Nephron progenitor cell (in vitro differentiated cells): Measurements from ENCODE around the gene ITSN2.

Source experiments
- DNase-seq: peaks from one replicate; pipeline ENCODE4 v3.0.0; 2021
- H3K27ac Mint-ChIP-seq: 2 replicates; pipeline ENCODE4 v1.8.0; 2021; ENCODE audit warnings: mild to moderate bottlenecking, moderate library complexity, mixed read lengths
- H3K27me3 Mint-ChIP-seq: 2 replicates; pipeline ENCODE4 v1.8.0; 2021; ENCODE audit warnings: mild to moderate bottlenecking, low read depth, mixed read lengths; ENCODE audit not compliant: poor library complexity
- H3K36me3 Mint-ChIP-seq: 2 replicates; pipeline ENCODE4 v1.8.0; 2021; ENCODE audit warnings: low read depth, mixed read lengths
- H3K4me1 Mint-ChIP-seq: 2 replicates; pipeline ENCODE4 v1.8.0; 2021; ENCODE audit warnings: mixed read lengths
- H3K4me3 Mint-ChIP-seq: 2 replicates; pipeline ENCODE4 v1.8.0; 2021; ENCODE audit warnings: mild to moderate bottlenecking, moderate library complexity, mixed read lengths
- H3K9me3 Mint-ChIP-seq: 2 replicates; pipeline ENCODE4 v1.8.0; 2021; ENCODE audit warnings: mild to moderate bottlenecking, moderate library complexity, mixed read lengths
- TF ChIP-seq, protein P1 (sequence below): fragments of 200-600 bp; sonication (generic); IDR thresholded peaks from 2 replicates; pipeline ENCODE4 v1.5.0; 2021; ENCODE audit warnings: antibody characterized with exemption

The ITSN2 gene

DNA sequence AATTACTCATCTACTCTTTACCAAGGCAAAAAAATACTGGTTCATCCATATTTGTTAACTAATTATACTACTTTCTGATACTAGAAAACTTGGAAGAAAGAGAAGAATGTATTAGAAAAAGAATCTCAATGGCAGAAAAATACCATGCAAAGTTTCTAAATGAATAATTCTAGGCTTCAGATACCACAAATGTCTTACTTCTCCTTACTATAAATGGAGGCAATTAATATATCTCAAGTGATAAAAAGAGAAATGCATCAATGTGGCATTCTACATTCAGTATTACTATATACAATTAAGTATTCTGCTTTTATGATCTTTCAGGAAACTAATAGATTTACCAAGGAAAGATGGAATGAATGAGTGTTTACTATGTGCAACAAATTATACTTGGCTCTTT is 85.5 kb downstream of the ITSN2 start:
- TF ChIP-seq, protein P1, sequence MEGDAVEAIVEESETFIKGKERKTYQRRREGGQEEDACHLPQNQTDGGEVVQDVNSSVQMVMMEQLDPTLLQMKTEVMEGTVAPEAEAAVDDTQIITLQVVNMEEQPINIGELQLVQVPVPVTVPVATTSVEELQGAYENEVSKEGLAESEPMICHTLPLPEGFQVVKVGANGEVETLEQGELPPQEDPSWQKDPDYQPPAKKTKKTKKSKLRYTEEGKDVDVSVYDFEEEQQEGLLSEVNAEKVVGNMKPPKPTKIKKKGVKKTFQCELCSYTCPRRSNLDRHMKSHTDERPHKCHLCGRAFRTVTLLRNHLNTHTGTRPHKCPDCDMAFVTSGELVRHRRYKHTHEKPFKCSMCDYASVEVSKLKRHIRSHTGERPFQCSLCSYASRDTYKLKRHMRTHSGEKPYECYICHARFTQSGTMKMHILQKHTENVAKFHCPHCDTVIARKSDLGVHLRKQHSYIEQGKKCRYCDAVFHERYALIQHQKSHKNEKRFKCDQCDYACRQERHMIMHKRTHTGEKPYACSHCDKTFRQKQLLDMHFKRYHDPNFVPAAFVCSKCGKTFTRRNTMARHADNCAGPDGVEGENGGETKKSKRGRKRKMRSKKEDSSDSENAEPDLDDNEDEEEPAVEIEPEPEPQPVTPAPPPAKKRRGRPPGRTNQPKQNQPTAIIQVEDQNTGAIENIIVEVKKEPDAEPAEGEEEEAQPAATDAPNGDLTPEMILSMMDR, result no peak
- H3K4me3 Mint-ChIP-seq, result no peak overlapping the region
- H3K27ac Mint-ChIP-seq, result no peak overlapping the region
- H3K9me3 Mint-ChIP-seq, result no peaks in the 10 kb centered on the region
- H3K36me3 Mint-ChIP-seq, result no peaks in the 10 kb centered on the region
- no peaks in the 10 kb centered on the region for H3K27me3 Mint-ChIP-seq
- no peak for DNase-seq
- peaks cover 13% of the 10 kb centered on the region for H3K4me1 Mint-ChIP-seq

DNA sequence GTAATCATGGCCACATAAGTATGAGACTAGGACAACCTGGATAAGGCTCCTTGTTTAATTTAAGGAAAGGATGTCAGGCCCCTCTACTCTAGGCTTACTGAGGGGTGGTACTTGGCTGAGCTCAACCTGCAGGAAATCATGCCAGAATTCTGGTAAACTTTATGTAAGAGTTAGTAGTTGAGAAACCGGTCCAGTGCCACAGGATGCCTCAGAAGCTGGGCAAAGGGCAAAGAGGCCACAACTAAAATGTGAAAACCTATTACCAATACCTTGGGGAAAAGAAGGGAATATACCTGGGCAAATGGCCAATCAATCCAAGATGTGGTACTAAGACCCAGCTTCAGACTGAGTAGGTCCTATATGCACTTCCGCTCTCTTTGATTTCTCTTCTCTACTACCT is 86.7 kb downstream of the ITSN2 start:
- no peak overlapping the region for H3K4me3 Mint-ChIP-seq
- no peak overlapping the region for H3K27ac Mint-ChIP-seq
- TF ChIP-seq, protein P1, result no peak
- no peaks in the 10 kb centered on the region for H3K36me3 Mint-ChIP-seq
- DNase-seq, result no peak
- no peaks in the 10 kb centered on the region for H3K9me3 Mint-ChIP-seq
- H3K4me1 Mint-ChIP-seq, result peaks cover 20% of the 10 kb centered on the region
- no peaks in the 10 kb centered on the region for H3K27me3 Mint-ChIP-seq

DNA sequence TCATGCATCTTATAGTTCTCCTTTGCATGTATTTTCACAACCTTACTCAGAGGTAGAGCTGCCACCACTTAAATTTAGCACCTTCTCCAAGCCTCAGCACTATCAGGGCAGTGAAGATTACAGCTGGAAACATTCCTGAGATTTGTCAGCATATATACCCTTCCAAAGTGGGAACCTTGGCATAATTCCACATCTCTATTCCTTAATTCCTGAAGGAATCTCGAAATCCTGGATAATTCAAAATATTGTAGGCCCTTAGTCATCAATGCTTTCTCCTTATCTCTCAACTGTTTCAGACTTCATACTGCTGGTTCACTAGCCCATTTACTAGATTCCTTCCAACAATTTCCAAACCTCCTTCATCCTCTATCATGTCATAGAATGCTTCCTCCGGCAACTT is 87.4 kb downstream of the ITSN2 start:
- Mint-ChIP-seq H3K27ac (no peak overlapping the region), H3K36me3 (no peaks in the 10 kb centered on the region), H3K4me1 (peaks cover 22% of the 10 kb centered on the region), H3K9me3 (no peaks in the 10 kb centered on the region), H3K27me3 (no peaks in the 10 kb centered on the region), H3K4me3 (no peak overlapping the region)
- DNase-seq, result no peak
- TF ChIP-seq, protein P1, result no peak

DNA sequence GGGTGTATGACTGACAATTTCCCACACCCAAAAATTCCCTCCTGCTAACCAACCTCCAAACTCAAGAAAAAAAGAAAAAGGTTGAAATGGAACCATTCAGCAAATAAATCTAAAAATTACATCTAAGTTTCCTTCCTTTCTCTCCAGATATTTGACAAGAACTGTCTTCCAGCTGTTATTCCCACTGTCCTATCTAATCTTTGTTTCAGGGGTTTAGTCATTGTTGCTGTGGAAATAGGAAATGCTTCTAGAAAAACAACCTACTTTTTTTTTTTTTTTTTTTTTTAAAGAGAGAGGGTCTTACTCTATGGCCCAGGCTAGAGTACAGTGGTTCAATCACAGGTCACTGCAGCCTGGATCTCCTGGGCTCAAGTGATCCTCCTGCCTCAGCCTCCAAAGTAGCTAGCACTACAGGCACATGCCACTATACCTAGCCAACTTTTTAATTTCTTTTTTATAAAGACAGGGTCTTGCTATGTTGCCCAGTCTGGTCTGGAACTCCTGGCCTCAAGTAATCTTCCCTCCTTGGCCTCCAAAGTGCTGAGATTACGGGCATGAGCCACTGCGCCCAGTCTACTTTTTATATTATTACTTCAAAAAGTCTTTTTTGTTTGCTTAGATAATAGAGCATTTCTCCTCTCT is 88.1 kb downstream of the ITSN2 start:
- H3K9me3 Mint-ChIP-seq, result no peaks in the 10 kb centered on the region
- TF ChIP-seq, protein P1, result no peak
- no peaks in the 10 kb centered on the region for H3K27me3 Mint-ChIP-seq
- H3K4me1 Mint-ChIP-seq, result peaks cover 22% of the 10 kb centered on the region
- no peaks in the 10 kb centered on the region for H3K36me3 Mint-ChIP-seq
- DNase-seq, result no peak
- H3K27ac Mint-ChIP-seq, result no peak overlapping the region
- no peak overlapping the region for H3K4me3 Mint-ChIP-seq

DNA sequence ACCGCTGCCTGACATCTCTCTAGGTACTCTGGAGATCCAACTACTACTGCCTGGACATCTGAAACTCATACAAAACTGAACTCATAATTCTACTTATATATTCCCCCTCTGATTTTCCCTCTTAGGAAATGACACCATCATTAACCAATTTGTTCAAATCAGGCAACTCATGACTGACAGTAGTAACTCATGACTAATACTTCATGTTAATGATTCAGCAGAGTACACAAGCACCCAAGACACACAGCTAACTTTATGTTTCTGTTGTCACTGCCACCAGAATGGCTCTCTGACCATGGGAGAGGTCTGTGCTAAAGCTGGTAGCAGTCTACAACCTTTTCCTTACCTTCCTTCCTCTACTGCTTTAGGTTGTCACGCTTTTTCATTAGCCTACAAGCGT is 91.1 kb downstream of the ITSN2 start:
- Mint-ChIP-seq H3K9me3 (no peaks in the 10 kb centered on the region), H3K4me1 (peaks cover 22% of the 10 kb centered on the region), H3K36me3 (peaks cover 6% of the 10 kb centered on the region), H3K27ac (peak overlapping the region; percentile 0), H3K27me3 (no peaks in the 10 kb centered on the region), H3K4me3 (no peak overlapping the region)
- TF ChIP-seq, protein P1, result no peak
- no peak for DNase-seq

DNA sequence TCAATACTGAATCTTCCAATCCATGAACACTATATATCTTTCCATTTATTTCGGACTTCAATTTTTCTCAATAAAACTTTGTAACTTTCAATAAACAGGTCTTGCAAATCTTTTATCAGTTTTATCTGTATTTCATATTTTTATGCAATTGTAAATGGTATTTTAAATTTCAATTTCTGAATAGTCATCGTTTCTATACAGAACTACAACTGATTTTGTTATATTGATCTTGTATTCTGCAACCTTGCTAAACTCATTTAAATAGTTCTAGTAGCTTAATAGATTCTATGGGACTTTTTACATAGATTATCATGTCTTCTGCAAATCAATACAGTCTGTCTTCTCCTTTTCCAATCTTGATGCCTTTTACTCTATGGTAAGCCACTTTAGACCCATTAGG is 95.1 kb downstream of the ITSN2 start:
- Mint-ChIP-seq H3K36me3 (peaks cover 6% of the 10 kb centered on the region), H3K4me1 (peaks cover 9% of the 10 kb centered on the region), H3K9me3 (no peaks in the 10 kb centered on the region), H3K4me3 (no peak overlapping the region), H3K27ac (no peak overlapping the region), H3K27me3 (no peaks in the 10 kb centered on the region)
- DNase-seq, result no peak
- TF ChIP-seq, protein P1, result no peak
